ENCODE measurements around the gene OR51D1. TPM values are rescaled to one million over a fixed set of nuclear protein-coding genes. Genes with fewer than 3 reads are reported as not detected.

The OR51D1 gene
- total and polyA plus RNA-seq, 10 donors: not detected

GRCh38 chr11:4644233-4644632, 7.0 kb downstream of the OR51D1 start:
- TF ChIP-seq POLR2A (IDR thresholded peaks at IDR 0.05) (no peak), POLR2AphosphoS5 (IDR thresholded peaks at IDR 0.05) (no peak), CTCF (IDR thresholded peaks at IDR 0.05 in 8 of 11, conservative IDR thresholded peaks at IDR 0.05 in 3 of 11) (no peak)
- Histone ChIP-seq H3K27ac (no peak overlapping the region), H3K4me3 (no peak overlapping the region), H3K36me3 (no peaks in the 10 kb centered on the region), H3K4me1 (no peaks in the 10 kb centered on the region), H3K9me3 (no peaks in the 10 kb centered on the region), H3K27me3 (replicated peaks in 1 of 7) (peaks cover 0 to 17% (median 0%) of the 10 kb centered on the region in 7 donors)
- no peak for DNase-seq
- WGBS, 5 donors: 62 to 79% (median 71%) methylated on average over 4 of the region's 4 CpGs
- intact Hi-C loops (cut with DNase I; ENCODE audit: low total_unique reads): loop anchor here (10.0 kb wide), 1 partner anchor 371 kb away; no protein-coding TSS in a partner anchor

GRCh38 chr11:4645974-4646373, 8.7 kb downstream of the OR51D1 start:
- no peak for DNase-seq
- Histone ChIP-seq H3K36me3 (no peaks in the 10 kb centered on the region), H3K4me3 (no peak overlapping the region), H3K4me1 (no peaks in the 10 kb centered on the region), H3K9me3 (no peaks in the 10 kb centered on the region), H3K27ac (no peak overlapping the region), H3K27me3 (replicated peaks in 1 of 7) (peaks cover 0 to 17% (median 0%) of the 10 kb centered on the region in 7 donors)
- TF ChIP-seq POLR2AphosphoS5 (IDR thresholded peaks at IDR 0.05): no peak
- TF ChIP-seq CTCF (IDR thresholded peaks at IDR 0.05 in 8 of 11, conservative IDR thresholded peaks at IDR 0.05 in 3 of 11): no peak
- TF ChIP-seq POLR2A (IDR thresholded peaks at IDR 0.05): no peak
- 74 to 92% (median 79%) methylated on average over 2 of the region's 2 CpGs for WGBS, 5 donors
- intact Hi-C loops (cut with DNase I; ENCODE audit: low total_unique reads): loop anchor here (10.0 kb wide), 1 partner anchor 369 kb away; no protein-coding TSS in a partner anchor

GRCh38 chr11:4647766-4648165, 10.5 kb downstream of the OR51D1 start:
- DNase-seq: no peak
- TF ChIP-seq CTCF (IDR thresholded peaks at IDR 0.05 in 8 of 11, conservative IDR thresholded peaks at IDR 0.05 in 3 of 11) (no peak), POLR2A (IDR thresholded peaks at IDR 0.05) (no peak), POLR2AphosphoS5 (IDR thresholded peaks at IDR 0.05) (no peak)
- intact Hi-C loops (cut with DNase I; ENCODE audit: low total_unique reads): loop anchor here (10.0 kb wide), 1 partner anchor 367 kb away; no protein-coding TSS in a partner anchor
- Histone ChIP-seq H3K27ac (no peak overlapping the region), H3K36me3 (no peaks in the 10 kb centered on the region), H3K4me3 (no peak overlapping the region), H3K4me1 (no peaks in the 10 kb centered on the region), H3K9me3 (no peaks in the 10 kb centered on the region), H3K27me3 (replicated peaks in 1 of 7) (peaks cover 0 to 11% (median 0%) of the 10 kb centered on the region in 7 donors)
- WGBS, 5 donors: 70 to 84% (median 80%) methylated on average over 4 of the region's 4 CpGs

- no peak for DNase-seq
- Histone ChIP-seq H3K36me3 (no peaks in the 10 kb centered on the region), H3K4me3 (no peak overlapping the region), H3K27me3 (replicated peaks in 1 of 7) (peaks cover 0 to 6% (median 0%) of the 10 kb centered on the region in 7 donors), H3K9me3 (no peaks in the 10 kb centered on the region), H3K4me1 (no peaks in the 10 kb centered on the region), H3K27ac (no peak overlapping the region)
- 68 to 89% (median 84%) methylated on average over 2 of the region's 2 CpGs for WGBS, 5 donors
- no peak for TF ChIP-seq POLR2AphosphoS5 (IDR thresholded peaks at IDR 0.05)
- TF ChIP-seq CTCF (IDR thresholded peaks at IDR 0.05 in 8 of 11, conservative IDR thresholded peaks at IDR 0.05 in 3 of 11): no peak
- no peak for TF ChIP-seq POLR2A (IDR thresholded peaks at IDR 0.05)
- intact Hi-C loops (cut with DNase I; ENCODE audit: low total_unique reads): no loop called here
Observed at GRCh38 chr11:4654635-4655369, 17.5 kb downstream of the OR51D1 start.
